GM19452 (cell line): ENCODE data around the gene RASGRF2.
"Not testable (repeated sequence)": the region's sequence is repeated elsewhere in the genome, so short reads cannot be mapped to it uniquely, and the experiment has no call there.

Source experiments
- ATAC-seq: cut with Tn5 transposase; IDR thresholded peaks from one replicate; pipeline ENCODE4 v1.9.1; 2021; ENCODE audit not compliant: unreplicated experiment

The RASGRF2 gene

DNA sequence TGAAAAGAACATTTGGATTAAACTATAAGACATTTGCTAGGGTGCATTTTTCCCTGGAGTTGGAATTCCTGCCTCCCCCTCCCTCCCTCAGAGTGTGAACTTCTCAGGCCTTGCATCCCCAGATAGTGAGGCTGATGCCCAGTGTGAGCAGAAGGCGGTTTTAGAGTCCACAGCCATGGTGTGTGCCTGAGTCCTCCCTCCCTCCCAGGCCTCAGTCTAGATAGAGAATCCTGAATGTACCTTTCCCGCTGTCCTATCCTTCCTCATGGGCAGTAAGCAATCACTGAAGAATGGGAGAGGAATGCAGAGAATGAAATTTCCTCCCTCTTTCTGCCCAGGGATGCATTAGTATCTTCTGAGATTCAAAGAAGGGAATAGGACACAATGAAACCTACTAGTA, 108.5 kb downstream of the RASGRF2 start:
- no peak for ATAC-seq

DNA sequence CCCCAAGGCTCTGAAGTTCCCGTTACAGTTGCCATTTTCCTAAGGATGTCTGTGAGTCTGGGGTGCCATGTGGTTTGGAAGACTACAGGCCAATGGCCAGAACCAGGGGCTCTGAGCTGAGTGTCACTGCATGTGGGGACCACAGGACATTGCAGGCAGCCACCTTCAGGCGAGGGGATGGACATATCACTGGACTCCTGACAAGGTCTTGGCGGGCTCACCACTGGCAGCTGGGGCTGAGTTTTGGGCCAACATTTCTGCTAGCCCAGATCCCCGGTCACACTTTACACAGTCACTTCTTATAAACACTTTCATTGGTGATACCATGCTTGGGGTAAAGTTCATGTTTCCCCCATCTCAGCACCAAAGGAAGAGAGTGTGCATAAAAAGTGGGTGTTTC, 109.8 kb downstream of the RASGRF2 start:
- no peak for ATAC-seq

DNA sequence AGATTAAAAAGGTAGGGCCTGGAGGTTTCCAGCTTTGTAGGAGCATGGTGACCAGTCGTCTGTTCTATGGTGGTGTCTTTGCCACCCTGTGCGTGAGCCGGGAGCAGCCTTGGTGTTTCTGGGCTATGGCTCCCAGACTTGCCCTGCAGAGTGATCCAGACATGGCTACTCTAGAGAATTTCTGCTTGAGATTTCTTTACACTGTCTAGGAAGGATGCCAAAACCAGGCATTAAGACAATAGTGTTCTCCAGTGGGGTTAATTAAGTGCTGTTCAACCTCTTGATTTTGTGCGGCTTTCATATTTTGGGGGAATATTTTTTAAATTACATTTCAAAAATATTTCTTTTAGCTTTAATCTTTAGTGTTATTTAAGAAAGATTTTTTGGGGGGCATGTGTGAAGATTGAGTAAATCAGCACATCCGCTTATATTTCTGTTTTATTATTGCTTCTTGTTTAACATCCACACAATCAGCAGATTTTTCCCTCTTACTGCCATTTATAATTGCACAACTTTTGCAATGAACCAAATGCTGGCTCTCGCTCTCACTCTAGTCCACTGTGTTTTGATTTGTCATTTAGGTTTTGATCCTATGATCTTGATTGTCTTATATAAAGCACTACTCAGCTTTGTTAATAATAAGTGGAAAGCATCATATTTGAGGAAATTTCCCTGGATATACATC, 110.5 kb downstream of the RASGRF2 start:
- no peak for ATAC-seq

DNA sequence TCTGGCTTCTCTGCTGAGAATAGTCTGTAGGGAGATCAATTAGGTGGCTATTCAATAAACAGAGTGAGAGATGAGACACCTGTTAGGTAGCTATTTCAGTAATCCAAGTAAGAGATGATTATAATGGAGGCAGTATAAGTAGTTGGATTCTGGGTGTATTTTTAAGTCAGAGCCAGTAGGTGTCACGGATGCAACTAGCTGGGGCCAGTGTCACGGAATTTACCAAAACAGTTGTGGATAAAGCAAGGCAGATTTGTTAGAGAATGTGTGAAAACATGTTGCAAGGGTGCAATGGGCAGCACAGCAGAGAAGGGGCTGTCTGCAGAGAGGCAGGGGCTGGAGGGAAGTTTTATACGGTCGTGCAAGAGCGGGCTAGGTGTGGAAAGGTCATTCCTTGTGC, 114.9 kb downstream of the RASGRF2 start:
- ATAC-seq = no peak

DNA sequence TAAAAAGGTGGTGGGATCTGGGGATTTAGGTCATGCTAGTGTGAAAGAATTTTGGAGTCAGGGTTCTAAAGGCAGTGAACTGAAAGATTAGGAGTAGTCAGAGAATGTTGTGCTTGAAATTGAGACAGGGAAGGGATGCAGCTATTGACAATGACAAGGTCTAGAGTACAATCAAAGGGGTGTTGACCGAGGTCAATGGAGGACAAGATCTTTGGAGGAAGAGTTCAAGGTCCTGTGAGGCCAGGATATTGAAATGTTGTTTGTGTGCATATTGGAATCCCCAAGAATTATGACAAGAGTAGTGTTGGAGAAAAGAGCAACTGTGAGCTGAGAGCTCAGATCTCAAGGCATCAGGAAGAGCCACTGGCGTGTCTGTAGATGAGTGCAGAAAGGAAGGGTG, 116.9 kb downstream of the RASGRF2 start:
- ATAC-seq = no peak

DNA sequence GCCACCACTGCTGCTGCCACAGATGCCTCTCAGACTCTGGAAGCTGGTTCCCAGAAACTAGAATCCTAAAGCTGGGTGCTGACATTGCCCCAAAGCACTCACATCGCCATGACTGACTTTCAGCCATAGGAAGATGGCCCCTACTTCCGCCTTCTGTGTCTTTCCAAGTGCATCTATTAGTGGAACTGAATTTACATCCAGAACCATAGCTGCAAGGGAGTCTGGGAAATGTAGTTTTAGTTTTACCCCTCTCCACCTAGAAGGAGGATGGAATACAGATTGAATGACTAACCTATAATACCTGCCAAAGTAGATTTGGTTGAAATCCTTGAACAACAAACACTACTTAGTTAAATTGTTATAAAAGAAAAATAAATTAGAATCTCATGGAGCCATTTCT, 118.8 kb downstream of the RASGRF2 start:
- no peak for ATAC-seq

DNA sequence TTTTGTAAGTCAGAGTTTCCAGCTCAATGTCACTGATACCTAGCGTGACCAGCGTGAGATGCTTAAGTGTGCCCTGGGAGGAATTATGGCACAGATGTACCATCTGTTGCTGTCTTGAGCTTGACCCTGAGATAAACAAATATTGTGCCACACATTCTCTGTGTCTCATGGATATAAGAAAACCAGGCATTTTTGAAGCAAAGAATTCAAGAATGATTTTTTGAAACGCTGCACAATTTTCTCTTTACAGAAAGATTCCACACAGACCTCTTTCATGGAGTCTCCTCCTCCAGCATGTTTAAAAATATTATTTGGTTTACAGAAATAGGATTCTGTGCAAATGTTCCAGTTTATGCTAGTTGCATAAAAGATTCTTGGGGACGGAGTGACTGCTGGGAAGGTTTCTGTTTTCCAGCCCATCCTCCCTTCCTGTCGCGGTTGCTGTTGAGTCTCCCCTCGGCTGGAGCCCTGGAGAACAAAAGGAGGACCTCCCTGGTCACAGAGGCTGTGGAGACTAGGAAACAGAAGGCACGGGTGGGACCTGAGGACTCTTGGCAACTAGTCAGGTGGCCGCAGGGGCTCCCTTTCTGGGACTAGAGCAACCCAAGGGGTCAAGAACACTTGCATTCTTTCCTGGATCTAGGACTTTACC, 120.8 kb downstream of the RASGRF2 start:
- ATAC-seq = no peak

DNA sequence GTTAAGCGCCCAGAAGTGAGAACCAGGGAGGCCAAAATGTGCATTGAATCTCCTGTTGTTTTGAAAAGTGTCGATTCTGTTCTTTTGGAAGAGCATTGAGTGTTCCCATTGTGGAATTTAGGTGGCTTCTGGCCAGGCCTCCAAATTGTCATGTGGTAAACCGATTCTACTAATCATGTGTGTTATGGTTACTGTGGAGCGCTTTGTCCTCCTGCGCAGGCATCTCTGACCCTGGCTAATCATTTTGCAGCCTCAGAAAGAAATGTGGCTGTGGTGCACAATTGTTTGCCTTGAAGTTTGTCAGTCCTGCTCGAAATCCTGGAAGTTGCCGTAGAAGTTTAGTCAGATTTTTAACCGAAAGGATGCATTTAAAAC, 121.3 kb downstream of the RASGRF2 start:
- no peak for ATAC-seq

DNA sequence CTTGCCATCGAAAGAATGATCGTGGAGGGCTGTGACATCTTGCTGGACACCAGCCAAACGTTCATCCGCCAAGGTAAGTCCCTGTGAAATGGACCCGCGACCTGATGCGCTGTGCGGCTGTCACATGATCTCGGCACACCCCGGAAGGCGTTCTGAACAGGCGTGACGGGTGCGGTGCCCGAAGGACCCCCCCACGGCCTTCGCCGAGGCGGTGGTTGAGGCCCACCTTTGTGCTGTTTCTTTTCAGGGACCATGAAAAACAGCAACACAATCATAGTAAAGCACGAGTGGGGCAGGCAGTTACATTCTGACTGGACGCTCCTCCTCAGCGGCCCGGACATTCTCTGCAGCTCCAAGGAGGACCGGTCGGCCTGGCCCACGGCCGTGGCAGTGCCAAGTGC, 126.7 kb downstream of the RASGRF2 start:
- ATAC-seq = no peak

DNA sequence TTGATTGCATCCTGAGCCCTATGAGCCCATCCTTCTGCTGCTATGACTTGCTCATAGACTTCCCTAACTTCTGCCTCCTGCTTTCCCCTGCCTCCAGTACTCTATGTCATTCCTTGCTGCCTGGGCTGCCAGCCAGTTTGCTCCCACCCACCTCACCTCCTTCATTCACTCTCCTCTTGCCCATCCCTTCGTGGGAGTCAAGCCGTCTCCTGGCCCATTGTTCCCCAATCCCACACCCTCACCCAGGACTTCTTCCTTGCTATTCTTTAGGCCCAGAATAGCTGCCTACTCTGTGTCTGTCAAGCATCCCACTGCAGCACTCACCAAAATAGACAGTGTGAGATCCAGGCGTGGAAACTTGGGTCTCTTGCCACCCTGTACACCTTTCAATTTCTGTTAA, 131.0 kb downstream of the RASGRF2 start:
- ATAC-seq = no peak

DNA sequence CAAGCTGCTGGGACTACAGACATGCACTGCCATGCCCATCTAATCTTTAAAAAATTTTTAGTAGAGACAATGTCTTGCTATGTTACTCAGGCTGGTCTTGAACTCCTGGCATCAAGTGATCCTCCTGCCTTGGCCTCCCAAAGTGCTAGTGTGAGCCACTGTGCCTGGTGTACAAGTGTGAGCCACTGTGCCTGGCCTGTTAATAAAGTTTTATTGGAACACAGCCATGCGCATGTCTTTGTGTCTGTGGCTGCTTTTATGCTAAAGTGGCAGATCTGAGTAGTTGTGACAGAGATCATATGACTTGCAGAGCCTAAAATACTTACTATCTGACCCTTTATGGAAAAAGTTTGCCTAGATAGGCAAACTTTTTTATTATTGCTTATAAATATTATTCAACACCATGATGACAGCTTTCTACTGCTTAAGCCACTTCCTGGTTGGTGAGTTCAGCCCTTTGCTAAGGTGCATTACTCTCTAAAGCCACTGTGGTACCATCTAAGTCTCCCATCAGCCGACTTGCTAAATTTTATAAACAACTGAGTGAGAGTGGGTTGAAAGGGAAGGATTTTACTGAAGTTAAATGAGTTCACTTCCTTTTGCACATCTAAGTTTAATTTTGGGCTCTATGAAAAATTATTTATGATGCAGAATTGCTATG, 133.5 kb downstream of the RASGRF2 start:
- no peak for ATAC-seq

DNA sequence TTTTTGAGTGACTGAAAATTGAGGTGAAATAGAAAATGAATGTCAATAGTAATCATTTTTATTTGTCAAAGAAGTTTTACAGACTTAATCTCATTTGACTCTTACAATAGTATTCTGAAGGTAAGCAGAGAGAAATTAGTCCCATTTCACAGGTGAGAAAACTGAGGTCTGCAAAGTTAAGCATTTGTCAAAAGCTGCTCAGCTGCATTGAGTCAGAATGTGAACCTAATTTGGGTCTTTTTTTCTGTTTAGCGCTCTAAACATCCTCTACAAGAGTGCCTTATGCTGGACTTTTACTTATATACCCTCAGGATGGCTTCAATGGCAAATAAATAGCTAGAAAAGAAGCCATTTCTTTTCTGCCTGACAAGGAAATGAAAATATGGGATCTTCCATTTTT, 135.7 kb downstream of the RASGRF2 start:
- ATAC-seq = no peak

DNA sequence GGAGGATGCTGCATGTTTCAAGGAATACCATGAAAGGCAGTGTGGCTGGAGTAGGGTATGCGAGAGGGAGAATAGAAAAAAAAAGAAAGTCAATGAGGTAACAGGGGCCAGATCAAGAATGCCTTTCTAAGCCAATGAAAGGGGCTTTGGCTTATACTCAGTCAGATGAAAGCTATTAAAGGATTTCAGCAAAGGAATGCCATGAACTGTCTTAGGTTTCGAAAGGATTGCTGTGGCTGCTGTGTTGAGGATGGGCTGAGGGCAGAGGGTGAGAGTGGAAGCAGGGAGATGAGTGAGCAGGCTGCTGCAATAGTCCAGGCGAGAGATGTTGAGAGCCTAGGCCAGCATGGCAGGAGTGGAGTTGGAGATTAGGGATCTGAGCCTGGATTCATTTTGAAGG, 137.6 kb downstream of the RASGRF2 start:
- no peak for ATAC-seq

DNA sequence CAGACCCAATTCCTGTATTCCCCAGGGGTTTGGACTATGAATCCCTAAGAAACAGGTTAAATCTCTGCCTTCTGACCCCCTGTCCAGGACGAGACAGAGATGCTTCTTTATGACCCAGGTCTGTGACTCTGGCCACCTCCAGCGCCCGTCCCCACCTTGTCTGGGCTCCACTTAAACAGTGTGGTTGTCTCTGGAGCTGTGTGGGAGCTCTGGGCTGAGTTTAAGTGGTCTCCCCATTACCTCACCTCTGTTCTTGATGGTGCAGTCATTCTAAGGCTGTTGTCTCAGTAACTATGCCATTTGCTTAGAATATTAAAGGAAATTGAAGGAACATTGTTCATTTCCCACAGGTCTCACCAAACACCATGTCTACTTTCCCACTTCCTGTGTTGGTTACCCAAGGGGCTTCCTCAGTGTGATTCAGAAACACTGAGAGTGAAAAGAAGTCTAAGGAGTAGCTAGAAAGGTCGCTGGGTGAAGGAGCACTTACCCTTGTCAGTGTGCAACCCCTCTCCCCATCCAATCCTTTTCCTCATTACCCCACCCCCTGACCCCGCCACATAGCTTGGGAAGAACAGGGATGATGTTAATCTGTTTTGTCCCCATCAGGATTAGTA, 145.2 kb downstream of the RASGRF2 start:
- ATAC-seq = no peak

DNA sequence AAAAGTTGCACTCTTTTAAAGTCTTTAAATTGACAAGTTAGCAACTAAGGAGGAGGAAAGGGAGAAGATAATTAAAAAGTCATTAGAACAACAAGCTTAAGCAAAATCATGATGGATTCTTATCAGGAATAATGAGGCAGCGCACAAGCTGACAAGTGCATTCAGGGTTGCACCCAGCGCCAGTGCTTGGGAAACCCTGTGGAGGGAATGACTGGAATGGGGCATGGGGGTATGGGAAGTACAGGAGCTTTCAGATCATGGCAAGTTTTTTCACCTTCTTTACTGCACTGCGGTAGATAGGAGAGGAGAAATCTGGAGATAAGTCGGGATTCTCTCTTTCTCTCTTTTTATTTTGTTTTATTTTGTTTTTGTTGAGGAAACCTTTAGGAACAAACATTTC, 155.1 kb downstream of the RASGRF2 start:
- ATAC-seq = no peak

DNA sequence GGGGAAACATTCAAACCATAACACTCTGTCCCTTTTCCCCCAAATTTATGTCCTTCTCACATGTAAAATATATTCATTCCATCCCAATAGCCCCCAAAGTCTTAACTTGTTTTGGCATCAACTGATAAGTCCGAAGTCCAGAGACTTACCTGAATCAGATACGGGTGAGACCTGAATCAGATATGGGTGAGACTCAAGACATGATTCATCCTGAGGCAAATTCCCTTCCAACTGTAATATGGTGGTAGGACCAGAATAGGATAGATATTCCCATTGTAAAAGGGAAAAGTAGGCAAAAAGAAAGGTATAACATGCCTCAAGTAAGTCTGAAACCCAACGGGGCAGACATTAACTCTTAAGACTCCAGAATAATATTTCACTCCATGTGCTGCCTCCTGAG, 157.4 kb downstream of the RASGRF2 start:
- no peak for ATAC-seq

DNA sequence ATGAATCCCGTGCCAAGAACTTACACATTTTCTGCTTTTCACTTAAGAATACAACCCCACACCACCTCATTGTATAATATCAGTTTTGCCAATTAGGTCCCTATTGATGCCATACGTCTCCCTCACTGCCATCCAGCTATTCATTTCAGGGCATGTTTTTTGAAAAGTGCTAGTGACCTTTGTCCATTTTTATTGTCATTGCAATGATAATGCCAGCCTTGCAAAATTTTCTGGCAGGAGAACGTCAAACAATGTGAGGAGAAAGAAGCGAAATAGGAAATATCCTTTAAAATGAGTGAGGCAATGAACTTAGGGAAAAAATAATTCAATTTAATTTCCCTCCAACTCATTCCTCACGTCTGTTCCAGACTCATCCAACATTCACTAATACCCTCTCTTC, 161.1 kb downstream of the RASGRF2 start:
- ATAC-seq = no peak

DNA sequence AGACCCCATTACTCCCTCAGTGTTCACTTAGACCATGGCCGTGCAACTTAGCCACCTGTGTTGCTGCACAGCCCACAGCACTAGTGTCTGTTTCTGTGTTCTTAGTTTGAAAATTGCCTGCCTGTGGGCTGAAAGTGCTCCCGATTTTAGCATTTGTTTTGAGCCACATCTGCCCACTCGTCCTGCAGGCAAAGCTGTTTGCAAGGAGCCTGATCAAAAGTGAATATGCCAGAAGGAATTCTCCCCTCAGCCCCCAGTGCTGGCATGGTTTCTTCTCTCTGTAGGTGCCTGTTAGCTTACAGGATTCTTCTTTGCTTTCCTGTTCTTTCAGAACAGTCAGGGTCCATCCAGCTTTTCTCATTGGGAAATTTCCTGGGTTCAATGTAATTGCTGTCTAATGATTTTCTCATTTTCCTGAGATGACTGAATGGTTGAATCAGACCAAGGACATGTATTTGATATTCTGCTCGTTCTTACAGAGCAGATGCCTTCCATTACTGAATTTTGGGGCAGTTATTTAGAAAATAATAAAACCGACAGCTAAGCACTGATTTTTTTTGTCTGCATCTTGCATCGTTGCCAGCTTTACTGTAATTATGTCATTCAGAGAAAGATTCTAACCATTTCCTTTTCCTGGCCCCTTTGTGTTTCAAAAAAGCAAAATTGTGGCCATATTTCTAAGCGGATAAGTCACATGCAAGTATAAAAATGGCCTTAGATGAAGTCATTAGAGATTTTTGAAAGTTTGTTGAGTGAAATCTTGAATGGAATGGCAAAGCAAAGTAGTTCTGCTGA, 161.9 kb downstream of the RASGRF2 start:
- ATAC-seq = no peak

DNA sequence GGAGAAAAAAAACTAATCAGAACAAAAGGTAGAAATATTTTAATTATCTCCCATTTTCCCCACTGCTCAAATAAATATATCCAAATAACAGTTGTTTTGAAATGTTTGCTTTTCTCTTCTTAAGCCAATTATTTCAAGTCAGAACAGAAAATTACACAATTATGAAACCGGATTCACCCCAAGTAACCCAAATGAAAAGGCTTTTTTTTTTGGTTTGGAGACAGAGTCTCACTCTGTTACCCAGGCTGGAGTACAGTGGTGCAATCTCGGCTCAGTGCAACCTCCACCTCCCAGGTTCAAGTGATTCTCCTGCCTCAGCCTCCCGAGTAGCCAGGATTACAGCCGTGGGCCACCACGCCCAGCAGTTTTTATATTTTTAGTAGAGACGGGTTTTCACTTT, 164.5 kb downstream of the RASGRF2 start:
- ATAC-seq = not testable (repeated sequence)

DNA sequence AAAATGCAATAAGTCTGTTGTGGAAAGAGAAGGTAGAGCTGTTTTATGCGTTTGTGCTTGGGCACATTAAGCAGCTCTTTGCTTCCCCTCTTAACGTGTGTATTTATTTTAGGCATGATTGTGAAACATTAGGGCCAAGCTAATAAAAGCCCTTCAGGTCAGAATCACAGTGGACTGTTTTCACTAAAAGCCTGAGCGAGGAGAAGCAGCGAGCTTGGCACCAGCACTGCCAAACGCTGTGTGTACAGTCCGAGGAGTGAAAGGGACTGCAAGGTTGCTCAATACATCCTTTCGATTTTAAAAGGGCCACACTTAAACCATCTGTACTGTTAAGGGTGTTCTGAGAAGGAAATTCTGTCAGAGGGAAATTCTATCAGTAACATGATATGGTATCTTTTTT, 165.8 kb downstream of the RASGRF2 start:
- ATAC-seq = no peak

DNA sequence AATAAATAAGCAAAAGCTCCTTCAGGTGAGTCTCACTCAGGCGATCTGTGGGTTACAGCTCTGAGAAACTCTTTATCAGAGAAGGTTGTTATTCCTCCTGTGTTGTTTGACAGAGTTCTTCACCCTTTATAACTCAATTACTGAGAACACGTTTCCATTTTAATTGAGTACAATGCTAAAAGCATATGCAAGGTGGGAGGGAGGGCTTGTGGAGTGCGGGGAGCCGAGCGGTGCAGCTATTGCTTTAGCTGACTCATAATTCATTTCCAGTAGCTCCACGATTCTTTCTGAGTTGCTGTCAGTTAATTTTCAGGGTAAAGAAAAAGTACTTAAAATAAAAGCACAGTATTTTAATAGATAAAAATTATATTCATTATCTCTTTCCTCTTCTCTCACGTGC, 168.3 kb downstream of the RASGRF2 start:
- no peak for ATAC-seq
